Activated T-helper 17 cell treated with anti-CD3 and anti-CD28 coated beads, Interleukin-2, amount 50 U/mL, for 72 hours (primary cell): ENCODE results near the gene FAM25G. TPM values are rescaled to one million over a fixed set of nuclear protein-coding genes. Genes with fewer than 3 reads are reported as not detected.
"Not testable (repeated sequence)": the region's sequence is repeated elsewhere in the genome, so short reads cannot be mapped to it uniquely, and the experiment has no call there.

ENCODE experiments used
- ATAC-seq: fragments of 150-1000 bp; cut with Tn5 transposase; replicated peaks from 2 replicates; pipeline ENCODE4 v1.10.0; 2021; ENCODE audit warnings: mild to moderate bottlenecking, moderate library complexity
- H3K27ac Mint-ChIP-seq: one replicate; pipeline ENCODE4 v1.8.0; 2022; ENCODE audit warnings: mixed read lengths
- H3K27me3 Mint-ChIP-seq: one replicate; pipeline ENCODE4 v1.8.0; 2022; ENCODE audit warnings: mixed read lengths
- H3K36me3 Mint-ChIP-seq: one replicate; pipeline ENCODE4 v1.8.0; 2022; ENCODE audit warnings: low read depth, mild to moderate bottlenecking, mixed read lengths
- H3K4me1 Mint-ChIP-seq: one replicate; pipeline ENCODE4 v1.8.0; 2022; ENCODE audit warnings: mixed read lengths
- H3K4me3 Mint-ChIP-seq: one replicate; pipeline ENCODE4 v1.8.0; 2022; ENCODE audit warnings: mild to moderate bottlenecking, mixed read lengths
- H3K9me3 Mint-ChIP-seq: one replicate; pipeline ENCODE4 v1.8.0; 2022; ENCODE audit warnings: mixed read lengths
- total RNA-seq, 2 donors: library from RNA; stranded (reverse); gene quantifications; one replicate each; pipeline ENCODE4 v1.2.3, GENCODE V29; 2022

Gene FAM25G
- total RNA-seq, 2 donors from 2014 or later: not detected

- H3K36me3 Mint-ChIP-seq, H3K9me3 Mint-ChIP-seq, H3K27ac Mint-ChIP-seq, H3K4me3 Mint-ChIP-seq, H3K4me1 Mint-ChIP-seq, ATAC-seq, H3K27me3 Mint-ChIP-seq: not testable (repeated sequence)
Observed at GRCh38 chr10:47473516-47473915, 18.0 kb downstream of the FAM25G start.

GRCh38 chr10:47472647-47473046 lies 18.9 kb downstream of the FAM25G start:
- not testable (repeated sequence) for H3K4me3 Mint-ChIP-seq, H3K27ac Mint-ChIP-seq, H3K36me3 Mint-ChIP-seq, H3K9me3 Mint-ChIP-seq, H3K27me3 Mint-ChIP-seq, H3K4me1 Mint-ChIP-seq
- peak; percentile 97 for ATAC-seq

GRCh38 chr10:47472072-47472471 lies 19.4 kb downstream of the FAM25G start:
- H3K4me3 Mint-ChIP-seq: not testable (repeated sequence)

GRCh38 chr10:47468731-47469528 lies 22.6 kb downstream of the FAM25G start:
- H3K9me3 Mint-ChIP-seq, H3K27me3 Mint-ChIP-seq, ATAC-seq, H3K27ac Mint-ChIP-seq, H3K4me3 Mint-ChIP-seq, H3K36me3 Mint-ChIP-seq, H3K4me1 Mint-ChIP-seq: not testable (repeated sequence)

More at GRCh38 chr10:47472072-47472471, 19.4 kb downstream of the FAM25G start:
- H3K36me3 Mint-ChIP-seq, H3K27ac Mint-ChIP-seq, H3K27me3 Mint-ChIP-seq, H3K4me1 Mint-ChIP-seq, H3K9me3 Mint-ChIP-seq, ATAC-seq: not testable (repeated sequence)

- not testable (repeated sequence) for H3K27me3 Mint-ChIP-seq
Observed at GRCh38 chr10:47467957-47468356, 23.5 kb downstream of the FAM25G start.

GRCh38 chr10:47467458-47467857 lies 24.0 kb downstream of the FAM25G start:
- H3K36me3 Mint-ChIP-seq, H3K27me3 Mint-ChIP-seq, H3K27ac Mint-ChIP-seq, ATAC-seq, H3K9me3 Mint-ChIP-seq, H3K4me1 Mint-ChIP-seq, H3K4me3 Mint-ChIP-seq: not testable (repeated sequence)

More at GRCh38 chr10:47467957-47468356, 23.5 kb downstream of the FAM25G start:
- H3K36me3 Mint-ChIP-seq, H3K27ac Mint-ChIP-seq, ATAC-seq, H3K9me3 Mint-ChIP-seq, H3K4me3 Mint-ChIP-seq, H3K4me1 Mint-ChIP-seq: not testable (repeated sequence)

- not testable (repeated sequence) for H3K4me3 Mint-ChIP-seq, H3K27ac Mint-ChIP-seq, H3K4me1 Mint-ChIP-seq, H3K9me3 Mint-ChIP-seq, ATAC-seq, H3K27me3 Mint-ChIP-seq, H3K36me3 Mint-ChIP-seq
Observed at GRCh38 chr10:47465216-47465917, 26.1 kb downstream of the FAM25G start.

GRCh38 chr10:47462577-47463358 lies 28.7 kb downstream of the FAM25G start:
- not testable (repeated sequence) for H3K27ac Mint-ChIP-seq, ATAC-seq, H3K4me3 Mint-ChIP-seq, H3K27me3 Mint-ChIP-seq, H3K9me3 Mint-ChIP-seq, H3K36me3 Mint-ChIP-seq, H3K4me1 Mint-ChIP-seq

- H3K36me3 Mint-ChIP-seq, H3K4me3 Mint-ChIP-seq, H3K27ac Mint-ChIP-seq, H3K4me1 Mint-ChIP-seq, H3K9me3 Mint-ChIP-seq, H3K27me3 Mint-ChIP-seq: not testable (repeated sequence)
- peak; percentile 61 for ATAC-seq
Observed at GRCh38 chr10:47461261-47461687, 30.2 kb downstream of the FAM25G start.

- H3K4me1 Mint-ChIP-seq: no peaks in the 10 kb centered on the region
- no peaks in the 10 kb centered on the region for H3K36me3 Mint-ChIP-seq
- H3K4me3 Mint-ChIP-seq: no peak overlapping the region
- H3K27ac Mint-ChIP-seq: no peak overlapping the region
- no peak for ATAC-seq
- peaks cover 10% of the 10 kb centered on the region for H3K27me3 Mint-ChIP-seq
- no peaks in the 10 kb centered on the region for H3K9me3 Mint-ChIP-seq
Observed at GRCh38 chr10:47458466-47459154, 32.9 kb downstream of the FAM25G start.

GRCh38 chr10:47457826-47458225 lies 33.7 kb downstream of the FAM25G start:
- Mint-ChIP-seq H3K27me3 (peaks cover 15% of the 10 kb centered on the region), H3K27ac (no peak overlapping the region), H3K36me3 (no peaks in the 10 kb centered on the region), H3K9me3 (no peaks in the 10 kb centered on the region), H3K4me1 (no peaks in the 10 kb centered on the region), H3K4me3 (no peak overlapping the region)
- no peak for ATAC-seq

GRCh38 chr10:47457528-47457820 lies 34.0 kb downstream of the FAM25G start:
- Mint-ChIP-seq H3K4me3 (no peak overlapping the region), H3K36me3 (no peaks in the 10 kb centered on the region), H3K9me3 (no peaks in the 10 kb centered on the region), H3K27me3 (peaks cover 15% of the 10 kb centered on the region), H3K4me1 (no peaks in the 10 kb centered on the region), H3K27ac (no peak overlapping the region)
- no peak for ATAC-seq

GRCh38 chr10:47456794-47457527 lies 34.5 kb downstream of the FAM25G start:
- no peaks in the 10 kb centered on the region for H3K4me1 Mint-ChIP-seq
- H3K4me3 Mint-ChIP-seq: no peak overlapping the region
- no peak for ATAC-seq
- H3K9me3 Mint-ChIP-seq: no peaks in the 10 kb centered on the region
- peaks cover 15% of the 10 kb centered on the region for H3K27me3 Mint-ChIP-seq
- H3K27ac Mint-ChIP-seq: no peak overlapping the region
- no peaks in the 10 kb centered on the region for H3K36me3 Mint-ChIP-seq
